ENCODE results near the gene VEGFA. TPM values are rescaled to one million over a fixed set of nuclear protein-coding genes. Genes with fewer than 3 reads are reported as not detected.

The VEGFA gene
- total RNA-seq, 4 donors from 2014 or later: 28.0 to 107 (median 80.8) TPM

- no peak for TF ChIP-seq POLR2A (IDR thresholded peaks at IDR 0.05)
- TF ChIP-seq, protein P1, sequence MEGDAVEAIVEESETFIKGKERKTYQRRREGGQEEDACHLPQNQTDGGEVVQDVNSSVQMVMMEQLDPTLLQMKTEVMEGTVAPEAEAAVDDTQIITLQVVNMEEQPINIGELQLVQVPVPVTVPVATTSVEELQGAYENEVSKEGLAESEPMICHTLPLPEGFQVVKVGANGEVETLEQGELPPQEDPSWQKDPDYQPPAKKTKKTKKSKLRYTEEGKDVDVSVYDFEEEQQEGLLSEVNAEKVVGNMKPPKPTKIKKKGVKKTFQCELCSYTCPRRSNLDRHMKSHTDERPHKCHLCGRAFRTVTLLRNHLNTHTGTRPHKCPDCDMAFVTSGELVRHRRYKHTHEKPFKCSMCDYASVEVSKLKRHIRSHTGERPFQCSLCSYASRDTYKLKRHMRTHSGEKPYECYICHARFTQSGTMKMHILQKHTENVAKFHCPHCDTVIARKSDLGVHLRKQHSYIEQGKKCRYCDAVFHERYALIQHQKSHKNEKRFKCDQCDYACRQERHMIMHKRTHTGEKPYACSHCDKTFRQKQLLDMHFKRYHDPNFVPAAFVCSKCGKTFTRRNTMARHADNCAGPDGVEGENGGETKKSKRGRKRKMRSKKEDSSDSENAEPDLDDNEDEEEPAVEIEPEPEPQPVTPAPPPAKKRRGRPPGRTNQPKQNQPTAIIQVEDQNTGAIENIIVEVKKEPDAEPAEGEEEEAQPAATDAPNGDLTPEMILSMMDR (IDR thresholded peaks at IDR 0.05): no peak
- intact Hi-C loops (cut with DNase I): no loop called here
- peaks cover 0 to 2% (median 0%) of the 10 kb centered on the region in 4 donors for H3K27me3 ChIP-seq
- H3K4me3 ChIP-seq: no peak overlapping the region
- H3K9me3 ChIP-seq: no peaks in the 10 kb centered on the region
- H3K4me1 ChIP-seq: peaks cover 0 to 5% (median 3%) of the 10 kb centered on the region in 3 donors
- no peak overlapping the region for H3K27ac ChIP-seq
- no peak for DNase-seq
- WGBS, 2 donors: 86% methylated on average over 6 to 7 of the region's 8 CpGs
- no peaks in the 10 kb centered on the region for H3K36me3 ChIP-seq
Measured at GRCh38 chr6:43835872-43836419, 65.9 kb downstream of the VEGFA start.

Small RNA genes within 50 kb of the gene (small RNA-seq; reads per million reads assigned to genes)
- 0 reads per million in 4 donors for gene AL136131.3

Other genes with a start within 250 kb of the VEGFA start
- gene XPO5, start 194.2 kb upstream of the VEGFA start, total RNA-seq: 10 to 100 TPM; 17.6 to 34.9 (median 26.5) TPM
- gene POLH, start 194.0 kb upstream of the VEGFA start, total RNA-seq: 10 to 100 TPM in 3 of 4 donors, 1 to 10 TPM in 1; 5.3 to 14.8 (median 12.4) TPM
- gene GTPBP2, start 140.9 kb upstream of the VEGFA start, total RNA-seq: 10 to 100 TPM; 24.3 to 52.4 (median 48.6) TPM
- 10 to 100 TPM; 14.4 to 31.9 (median 22.7) TPM for gene MAD2L1BP, start 134.4 kb upstream of the VEGFA start, total RNA-seq
- gene RSPH9, start 125.2 kb upstream of the VEGFA start, total RNA-seq: under 1 TPM in 2 of 4 donors, not detected in 2; 0.15 to 0.38 TPM
- 10 to 100 TPM; 43.7 to 57.4 (median 51.4) TPM for gene MRPS18A, start 82.4 kb upstream of the VEGFA start, total RNA-seq

Measured in esophagus squamous epithelium (tissue), 5 donors.